ENCODE measurements around the gene PRR23E. TPM values are rescaled to one million over a fixed set of nuclear protein-coding genes. Genes with fewer than 3 reads are reported as not detected.

PRR23E gene
- total RNA-seq, 1 donor from 2014 or later = not detected

GRCh38 chr3:127218454-127218922 lies 25.6 kb downstream of the PRR23E start:
- Histone ChIP-seq H3K27me3 (ENCODE audit: control insufficient read depth, insufficient read depth, low read length) (peaks cover 1% of the 10 kb centered on the region), H3K4me3 (ENCODE audit: low read depth, low read length) (no peak overlapping the region), H3K36me3 (ENCODE audit: control insufficient read depth, insufficient read depth, low read length) (no peaks in the 10 kb centered on the region)
- DNase-seq (ENCODE audit: low read depth) (no peak), FAIRE-seq (no peak)
- TF ChIP-seq, protein P1, sequence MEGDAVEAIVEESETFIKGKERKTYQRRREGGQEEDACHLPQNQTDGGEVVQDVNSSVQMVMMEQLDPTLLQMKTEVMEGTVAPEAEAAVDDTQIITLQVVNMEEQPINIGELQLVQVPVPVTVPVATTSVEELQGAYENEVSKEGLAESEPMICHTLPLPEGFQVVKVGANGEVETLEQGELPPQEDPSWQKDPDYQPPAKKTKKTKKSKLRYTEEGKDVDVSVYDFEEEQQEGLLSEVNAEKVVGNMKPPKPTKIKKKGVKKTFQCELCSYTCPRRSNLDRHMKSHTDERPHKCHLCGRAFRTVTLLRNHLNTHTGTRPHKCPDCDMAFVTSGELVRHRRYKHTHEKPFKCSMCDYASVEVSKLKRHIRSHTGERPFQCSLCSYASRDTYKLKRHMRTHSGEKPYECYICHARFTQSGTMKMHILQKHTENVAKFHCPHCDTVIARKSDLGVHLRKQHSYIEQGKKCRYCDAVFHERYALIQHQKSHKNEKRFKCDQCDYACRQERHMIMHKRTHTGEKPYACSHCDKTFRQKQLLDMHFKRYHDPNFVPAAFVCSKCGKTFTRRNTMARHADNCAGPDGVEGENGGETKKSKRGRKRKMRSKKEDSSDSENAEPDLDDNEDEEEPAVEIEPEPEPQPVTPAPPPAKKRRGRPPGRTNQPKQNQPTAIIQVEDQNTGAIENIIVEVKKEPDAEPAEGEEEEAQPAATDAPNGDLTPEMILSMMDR (IDR thresholded peaks at IDR 0.05; ENCODE audit: insufficient read depth, low read length, severe bottlenecking) = no peak

DNA sequence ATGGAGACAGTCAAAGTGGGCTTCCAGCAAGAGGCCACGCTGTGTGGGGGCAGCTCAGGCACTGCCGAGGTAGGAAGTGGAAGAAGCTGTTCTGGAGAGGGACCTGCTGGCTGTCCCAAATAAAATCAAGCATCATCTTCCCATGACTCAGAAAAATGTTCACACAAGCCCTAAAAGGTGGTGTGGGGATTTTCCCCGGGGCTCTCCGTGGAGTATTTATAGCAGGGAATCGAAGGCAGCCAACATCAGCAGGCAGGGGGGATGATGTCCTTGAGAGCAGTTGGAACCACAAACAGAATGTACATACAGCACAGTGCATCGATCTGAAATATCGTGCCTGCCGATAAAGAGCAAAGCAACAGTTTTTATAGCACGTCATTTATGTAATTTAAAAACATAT lies 27.6 kb downstream of the PRR23E start:
- Histone ChIP-seq H3K36me3 (ENCODE audit: control insufficient read depth, insufficient read depth, low read length) (no peaks in the 10 kb centered on the region), H3K27me3 (ENCODE audit: control insufficient read depth, insufficient read depth, low read length) (peaks cover 1% of the 10 kb centered on the region), H3K4me3 (ENCODE audit: low read depth, low read length) (no peak overlapping the region)
- TF ChIP-seq, protein P1 (IDR thresholded peaks at IDR 0.05; ENCODE audit: insufficient read depth, low read length, severe bottlenecking) = no peak
- DNase-seq (ENCODE audit: low read depth) (no peak), FAIRE-seq (no peak)

- peaks cover 1% of the 10 kb centered on the region for H3K27me3 ChIP-seq (ENCODE audit: control insufficient read depth, insufficient read depth, low read length)
- H3K4me3 ChIP-seq (ENCODE audit: low read depth, low read length) = no peak overlapping the region
- H3K36me3 ChIP-seq (ENCODE audit: control insufficient read depth, insufficient read depth, low read length) = no peaks in the 10 kb centered on the region
- TF ChIP-seq, protein P1 (IDR thresholded peaks at IDR 0.05; ENCODE audit: insufficient read depth, low read length, severe bottlenecking) = no peak
- FAIRE-seq = no peak
- DNase-seq (ENCODE audit: low read depth) = no peak
Observed at GRCh38 chr3:127221037-127221436, 28.1 kb downstream of the PRR23E start.

- Histone ChIP-seq H3K36me3 (ENCODE audit: control insufficient read depth, insufficient read depth, low read length) (no peaks in the 10 kb centered on the region), H3K27me3 (ENCODE audit: control insufficient read depth, insufficient read depth, low read length) (peaks cover 1% of the 10 kb centered on the region), H3K4me3 (ENCODE audit: low read depth, low read length) (no peak overlapping the region)
- TF ChIP-seq, protein P1 (IDR thresholded peaks at IDR 0.05; ENCODE audit: insufficient read depth, low read length, severe bottlenecking) = no peak
- FAIRE-seq (no peak), DNase-seq (ENCODE audit: low read depth) (no peak)
Observed at GRCh38 chr3:127221446-127222035, 28.6 kb downstream of the PRR23E start.

- H3K4me3 ChIP-seq (ENCODE audit: low read depth, low read length) = no peak overlapping the region
- peaks cover 1% of the 10 kb centered on the region for H3K27me3 ChIP-seq (ENCODE audit: control insufficient read depth, insufficient read depth, low read length)
- FAIRE-seq (no peak), DNase-seq (ENCODE audit: low read depth) (no peak)
- TF ChIP-seq, protein P1 (IDR thresholded peaks at IDR 0.05; ENCODE audit: insufficient read depth, low read length, severe bottlenecking) = no peak
- H3K36me3 ChIP-seq (ENCODE audit: control insufficient read depth, insufficient read depth, low read length) = no peaks in the 10 kb centered on the region
Observed at GRCh38 chr3:127222163-127222562, 29.2 kb downstream of the PRR23E start.

GRCh38 chr3:127222664-127223063 lies 29.7 kb downstream of the PRR23E start:
- no peak for FAIRE-seq
- TF ChIP-seq, protein P1 (IDR thresholded peaks at IDR 0.05; ENCODE audit: insufficient read depth, low read length, severe bottlenecking) = no peak
- H3K36me3 ChIP-seq (ENCODE audit: control insufficient read depth, insufficient read depth, low read length) = no peaks in the 10 kb centered on the region

More at GRCh38 chr3:127222664-127223063, 29.7 kb downstream of the PRR23E start:
- Histone ChIP-seq H3K4me3 (ENCODE audit: low read depth, low read length) (no peak overlapping the region), H3K27me3 (ENCODE audit: control insufficient read depth, insufficient read depth, low read length) (peaks cover 1% of the 10 kb centered on the region)
- DNase-seq (ENCODE audit: low read depth) = no peak

Data from bronchial epithelial cell (primary cell).